AG04449 (cell line): Measurements from ENCODE around the gene XYLT1.

Experiments used
- CTCF ChIA-PET: fragments of 350-600 bp; formaldehyde crosslinking; extraction: SDS; loops from one replicate; lab custom pipeline; 2021; ENCODE audit warnings: antibody characterized with exemption; lab: Yijun Ruan, JAX
- POLR2A ChIA-PET: fragments of 400-600, 350-600 bp; formaldehyde crosslinking; extraction: SDS; loops from one replicate; lab custom pipeline; 2020; ENCODE audit warnings: antibody characterized with exemption, inconsistent platforms; lab: Yijun Ruan, JAX
- DNase-seq: peaks from one replicate; pipeline ENCODE4 v3.0.0-alpha.2; 2010; ENCODE audit warnings: low read depth, low spot score
- H3K4me3 ChIP-seq: 2 replicates; pipeline ENCODE4 v1.5.1; 2011; ENCODE audit warnings: low read depth, mild to moderate bottlenecking, control low read depth, low read length
- TF ChIP-seq, protein P1 (sequence below): IDR thresholded peaks from one replicate; pipeline ENCODE4 v1.5.1; 2011; ENCODE audit warnings: mild to moderate bottlenecking, moderate library complexity, low read length, control low read depth, inconsistent platforms; ENCODE audit not compliant: insufficient read depth; ENCODE audit errors: missing control alignments

The XYLT1 gene

DNA sequence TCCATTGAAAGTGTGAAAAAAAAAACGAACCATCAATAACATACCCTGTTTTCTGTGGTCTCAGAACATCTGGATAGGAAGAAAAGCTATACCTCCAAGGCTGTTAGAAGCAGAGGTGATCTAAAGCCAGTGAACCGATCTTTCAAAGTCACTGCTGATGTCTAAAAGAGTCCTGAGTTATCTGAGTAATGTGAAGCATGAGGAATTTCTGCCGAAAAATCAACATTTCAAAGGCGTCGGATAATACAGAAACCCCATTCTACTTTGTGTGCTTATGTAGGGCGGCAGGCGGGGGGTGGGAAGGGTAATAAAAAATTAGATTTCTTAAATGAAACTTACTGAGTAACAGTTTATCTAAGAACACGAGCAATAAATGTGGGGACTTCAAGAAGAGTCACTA, 3.9 kb downstream of the XYLT1 start:
- POLR2A ChIA-PET: interaction anchor here (0.5 to 1.6 kb wide), 2 partner anchors 294 to 1456 kb away, joined by 3 to 5 read pairs; no protein-coding TSS in a partner anchor
- CTCF ChIA-PET: interaction anchor here (0.8 to 8.8 kb wide), 23 partner anchors 9 to 605 kb away, joined by 3 to 76 read pairs (median 4); no protein-coding TSS in a partner anchor
- DNase-seq: no peak
- TF ChIP-seq, protein P1, sequence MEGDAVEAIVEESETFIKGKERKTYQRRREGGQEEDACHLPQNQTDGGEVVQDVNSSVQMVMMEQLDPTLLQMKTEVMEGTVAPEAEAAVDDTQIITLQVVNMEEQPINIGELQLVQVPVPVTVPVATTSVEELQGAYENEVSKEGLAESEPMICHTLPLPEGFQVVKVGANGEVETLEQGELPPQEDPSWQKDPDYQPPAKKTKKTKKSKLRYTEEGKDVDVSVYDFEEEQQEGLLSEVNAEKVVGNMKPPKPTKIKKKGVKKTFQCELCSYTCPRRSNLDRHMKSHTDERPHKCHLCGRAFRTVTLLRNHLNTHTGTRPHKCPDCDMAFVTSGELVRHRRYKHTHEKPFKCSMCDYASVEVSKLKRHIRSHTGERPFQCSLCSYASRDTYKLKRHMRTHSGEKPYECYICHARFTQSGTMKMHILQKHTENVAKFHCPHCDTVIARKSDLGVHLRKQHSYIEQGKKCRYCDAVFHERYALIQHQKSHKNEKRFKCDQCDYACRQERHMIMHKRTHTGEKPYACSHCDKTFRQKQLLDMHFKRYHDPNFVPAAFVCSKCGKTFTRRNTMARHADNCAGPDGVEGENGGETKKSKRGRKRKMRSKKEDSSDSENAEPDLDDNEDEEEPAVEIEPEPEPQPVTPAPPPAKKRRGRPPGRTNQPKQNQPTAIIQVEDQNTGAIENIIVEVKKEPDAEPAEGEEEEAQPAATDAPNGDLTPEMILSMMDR: no peak
- H3K4me3 ChIP-seq: peak overlapping the region; percentile 84

DNA sequence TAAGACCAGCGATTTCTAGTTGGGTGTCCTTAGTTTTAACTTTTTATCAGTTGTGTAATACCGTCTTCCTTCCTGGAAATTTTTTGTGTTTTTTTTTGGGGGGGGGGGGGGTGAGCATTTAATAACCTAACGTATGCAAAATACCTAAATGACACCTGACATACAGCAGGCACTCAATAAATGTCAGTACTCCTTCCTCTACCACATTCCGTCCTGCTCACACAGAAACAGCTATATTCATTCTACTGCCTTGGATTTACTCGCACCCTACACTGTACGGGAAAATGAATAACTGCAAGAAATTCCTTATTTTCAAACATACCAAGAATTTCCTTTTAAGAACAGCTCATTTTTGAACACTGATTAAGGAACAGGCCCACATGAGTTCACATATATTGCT, 5.3 kb downstream of the XYLT1 start:
- H3K4me3 ChIP-seq: no peak overlapping the region

DNA sequence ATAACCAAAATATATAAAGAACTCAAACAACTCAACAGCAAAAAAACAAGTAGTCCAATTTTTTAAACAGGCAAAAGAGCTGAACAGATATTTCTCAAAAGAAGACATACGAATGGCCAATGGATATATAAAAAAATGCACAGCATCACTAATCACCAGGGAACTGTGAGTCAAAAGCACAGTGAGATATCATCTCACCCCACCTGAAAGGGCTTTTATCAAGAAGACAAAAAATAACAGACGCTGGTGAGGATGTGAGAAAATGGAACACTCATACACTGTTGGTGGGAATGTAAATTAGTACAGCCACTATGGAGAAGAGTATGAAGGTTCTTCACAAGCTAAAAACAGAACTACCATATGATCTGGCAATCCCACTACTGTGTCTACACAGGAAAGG, 7.4 kb downstream of the XYLT1 start:
- no peak for DNase-seq
- H3K4me3 ChIP-seq: no peak overlapping the region
- TF ChIP-seq, protein P1: no peak
- POLR2A ChIA-PET: no interaction called here
- CTCF ChIA-PET: interaction anchor here (1.3 to 8.8 kb wide), 4 partner anchors 116 to 602 kb away, joined by 3 to 76 read pairs (median 6); no protein-coding TSS in a partner anchor

More for the DNA sequence above, 5.3 kb downstream of the XYLT1 start:
- POLR2A ChIA-PET: interaction anchor here (0.7 kb wide), 1 partner anchor 173 kb away, joined by 5 read pairs; no protein-coding TSS in a partner anchor
- TF ChIP-seq, protein P1: no peak
- no peak for DNase-seq
- CTCF ChIA-PET: interaction anchor here (0.9 to 8.8 kb wide), 4 partner anchors 91 to 604 kb away, joined by 3 to 76 read pairs (median 6); no protein-coding TSS in a partner anchor

DNA sequence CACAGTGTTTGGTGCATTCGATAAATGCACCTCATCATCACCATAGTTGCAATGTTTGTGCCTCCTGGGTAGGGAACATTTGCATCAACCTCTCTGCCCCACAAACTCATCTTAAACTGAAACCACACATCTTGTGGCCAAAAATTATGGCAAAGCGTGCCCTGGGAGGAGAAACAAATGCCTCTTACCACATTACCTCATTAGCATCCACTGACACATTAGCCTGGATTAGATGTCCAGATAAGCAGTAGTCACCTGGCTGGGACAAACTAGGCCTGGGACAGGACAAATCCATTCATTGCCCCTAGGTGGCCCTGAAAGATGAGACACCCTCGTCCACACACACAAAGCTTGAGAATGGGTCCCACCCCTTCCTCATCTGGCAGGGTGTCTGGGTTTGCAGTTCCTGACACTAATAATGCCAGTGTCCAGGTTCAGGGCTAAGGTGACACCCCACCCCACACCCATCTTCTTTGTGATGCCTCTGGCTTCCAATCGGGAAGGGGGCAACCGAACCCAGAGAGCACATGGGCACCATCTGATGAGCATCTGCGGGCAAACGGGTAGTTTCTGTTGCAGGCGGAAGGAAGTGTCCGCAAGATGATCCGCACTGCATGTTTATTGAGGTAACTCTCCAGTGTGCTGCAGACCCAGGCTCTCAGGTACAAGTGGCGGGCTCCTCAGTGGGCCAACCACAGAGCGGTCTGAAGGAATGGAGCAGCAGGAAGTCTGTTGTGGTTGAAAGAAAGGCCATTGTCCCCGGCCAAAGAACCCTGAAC, 8.6 kb downstream of the XYLT1 start:
- H3K4me3 ChIP-seq: no peak overlapping the region
- ChIA-PET POLR2A (no interaction called here), CTCF (interaction anchor here (0.7 to 8.8 kb wide), 3 partner anchors 15 to 117 kb away, joined by 3 to 76 read pairs (median 3); no protein-coding TSS in a partner anchor)
- DNase-seq: no peak
- TF ChIP-seq, protein P1: no peak

DNA sequence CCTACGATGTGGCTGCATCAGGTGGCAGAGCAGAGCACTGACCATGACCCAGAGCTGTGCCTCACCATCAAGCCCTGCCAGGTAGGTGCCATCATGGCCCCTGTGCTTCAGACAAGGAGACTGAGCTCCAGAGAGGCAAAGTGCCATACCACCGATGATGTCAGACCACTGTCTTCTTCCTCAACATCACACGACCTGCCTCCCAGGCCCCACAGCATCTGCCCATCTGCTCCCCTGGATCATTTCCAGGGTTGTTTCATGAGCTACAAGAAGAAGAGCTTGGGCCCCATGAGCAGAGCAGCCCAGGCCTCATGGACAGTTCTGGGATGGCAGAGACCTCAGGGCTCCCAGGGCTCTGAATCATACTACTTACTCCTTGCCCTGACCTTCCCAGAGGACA, 9.9 kb downstream of the XYLT1 start:
- POLR2A ChIA-PET: no interaction called here
- DNase-seq: no peak

More for the DNA sequence above, 9.9 kb downstream of the XYLT1 start:
- CTCF ChIA-PET: interaction anchor here (1.0 kb wide), 1 partner anchor 43 kb away, joined by 3 read pairs; no protein-coding TSS in a partner anchor
- TF ChIP-seq, protein P1: no peak
- no peak overlapping the region for H3K4me3 ChIP-seq
